Adrenal gland (tissue), 12 donors: ENCODE data around the gene SMIM5. TPM values are rescaled to one million over a fixed set of nuclear protein-coding genes. Genes with fewer than 3 reads are reported as not detected.

Experiments used
- DNase-seq, 7 donors: peaks; one replicate each; pipeline ENCODE4 v3.0.0-alpha.2; 2019 to 2020
- H3K27ac ChIP-seq, 5 donors: fragments of 200-600 bp; sonication (generic) in 4 of 5; 1 replicate in 3 of 5; 2 replicates in 2 of 5; pipeline versions ENCODE4 v1.5.1 to v1.8.0; 2016 to 2020; ENCODE audit warnings: mild to moderate bottlenecking in 1 of 5
- H3K27me3 ChIP-seq: fragments of 200-600 bp; 2 replicates; pipeline ENCODE4 v1.8.0; 2021
- H3K36me3 ChIP-seq, 2 donors: fragments of 200-600 bp; replicated peaks in 1 of 2; 1 replicate in 1 of 2; 2 replicates in 1 of 2; pipeline versions ENCODE4 v1.5.1 to v1.8.0; 2018 to 2022
- H3K4me1 ChIP-seq, 2 donors: fragments of 200-600 bp; replicated peaks in 1 of 2; 1 replicate in 1 of 2; 2 replicates in 1 of 2; pipeline versions ENCODE4 v1.5.1 to v1.8.0; 2018 to 2021
- H3K4me3 ChIP-seq, 4 donors: fragments of 200-600 bp; sonication (generic) in 3 of 4; one replicate each; pipeline ENCODE4 v1.5.1; 2016 to 2018
- H3K9me3 ChIP-seq, 3 donors: fragments of 200-600 bp; sonication (generic) in 1 of 3; replicated peaks in 1 of 3; 1 replicate in 2 of 3; 2 replicates in 1 of 3; pipeline versions ENCODE4 v1.5.1 to v1.8.0; 2016 to 2021
- POLR2A ChIP-seq, 2 donors: fragments of 450-650 bp; IDR thresholded peaks; one replicate each; pipeline ENCODE4 v1.6.1; 2017; ENCODE audit warnings: antibody characterized with exemption in 2 of 2, mild to moderate bottlenecking in 2 of 2, moderate library complexity in 1 of 2
- WGBS, 4 donors: extraction: QIAGEN DNeasy Blood & Tissue Kit in 2 of 4; methylation state at CpG; one replicate each; pipeline versions ENCODE4 v1.1.5 to v1.1.7; 2013 to 2017; 5-methylcytosine and 5-hydroxymethylcytosine counted together
- intact Hi-C, 2 donors: fragments of 100-400 bp; cut with DNase I; formaldehyde crosslinking; loops; one replicate each; pipeline versions ENCODE4 v1.14.1 to v1.15.0; 2022 to 2023
- polyA plus RNA-seq, 3 donors: library from polyadenylated mRNA; stranded (reverse); fragments of 200-250 nt in 2 of 3; fragments of 350-450 nt in 1 of 3; fragmentation: Illumina TruSeq in 1 of 3; extraction: RNeasy Lipid Tissue Mini Kit (QIAGEN cat#74804) in 1 of 3; gene quantifications; one replicate each; pipeline ENCODE4 v1.2.3, GENCODE V29; 2013 to 2014
- total RNA-seq, 9 donors: library from RNA; depleted of rRNA in 4 of 9; stranded (reverse); fragments of >200 nt in 4 of 9; fragments of 120-200 nt in 1 of 9; fragmentation: NEBNext Ultra II Directional in 1 of 9; extraction: Animal tissue kit (Norgen Biotek cat#: 25700) in 1 of 9; gene quantifications; one replicate each; pipeline versions ENCODE4 v1.1.0 to v1.2.4, GENCODE V29; 2013 to 2023
- TF ChIP-seq, protein P1 (sequence below), 6 experiments: fragments of 450-650 bp in 4 of 6; fragments of 200-600 bp in 2 of 6; sonication (generic) in 1 of 6; IDR thresholded peaks; 1 replicate in 5 of 6; 2 replicates in 1 of 6; pipeline versions ENCODE4 v1.5.1 to v1.8.0; 2016 to 2021; ENCODE audit warnings: antibody characterized with exemption in 6 of 6, mild to moderate bottlenecking in 2 of 6, moderate library complexity in 1 of 6
- donor health status: healthy with polysubstance abuse.
- donor health status: Bipolar disorder and iron deficiency.
- donor health status: DM: yes; HTN: yes; CAD: no.
- donor health status: DM: no; HTN: no; CAD: no.
- donor health status: DM: no; HTN: no; CAD: no.
- donor health status: DM: yes; HTN: yes; CAD: no.

SMIM5 gene
- total and polyA plus RNA-seq, 12 donors: 0.13 to 2.6 (median 0.77) TPM; not detected in 4

- no peaks in the 10 kb centered on the region for H3K36me3 ChIP-seq
- H3K4me3 ChIP-seq: no peak overlapping the region
- no peak for DNase-seq
- H3K4me1 ChIP-seq: peaks cover 0 to 4% of the 10 kb centered on the region in 2 donors
- TF ChIP-seq, protein P1, sequence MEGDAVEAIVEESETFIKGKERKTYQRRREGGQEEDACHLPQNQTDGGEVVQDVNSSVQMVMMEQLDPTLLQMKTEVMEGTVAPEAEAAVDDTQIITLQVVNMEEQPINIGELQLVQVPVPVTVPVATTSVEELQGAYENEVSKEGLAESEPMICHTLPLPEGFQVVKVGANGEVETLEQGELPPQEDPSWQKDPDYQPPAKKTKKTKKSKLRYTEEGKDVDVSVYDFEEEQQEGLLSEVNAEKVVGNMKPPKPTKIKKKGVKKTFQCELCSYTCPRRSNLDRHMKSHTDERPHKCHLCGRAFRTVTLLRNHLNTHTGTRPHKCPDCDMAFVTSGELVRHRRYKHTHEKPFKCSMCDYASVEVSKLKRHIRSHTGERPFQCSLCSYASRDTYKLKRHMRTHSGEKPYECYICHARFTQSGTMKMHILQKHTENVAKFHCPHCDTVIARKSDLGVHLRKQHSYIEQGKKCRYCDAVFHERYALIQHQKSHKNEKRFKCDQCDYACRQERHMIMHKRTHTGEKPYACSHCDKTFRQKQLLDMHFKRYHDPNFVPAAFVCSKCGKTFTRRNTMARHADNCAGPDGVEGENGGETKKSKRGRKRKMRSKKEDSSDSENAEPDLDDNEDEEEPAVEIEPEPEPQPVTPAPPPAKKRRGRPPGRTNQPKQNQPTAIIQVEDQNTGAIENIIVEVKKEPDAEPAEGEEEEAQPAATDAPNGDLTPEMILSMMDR (IDR thresholded peaks at IDR 0.05): no peak
- TF ChIP-seq POLR2A (IDR thresholded peaks at IDR 0.05): no peak
- 63 to 71% (median 66%) methylated on average over 8 to 28 of the region's 28 CpGs for WGBS, 4 donors
- H3K27ac ChIP-seq: no peak overlapping the region
- no peaks in the 10 kb centered on the region for H3K9me3 ChIP-seq
- intact Hi-C loops: no loop called here
- H3K27me3 ChIP-seq: no peaks in the 10 kb centered on the region
These were observed 38.5 kb upstream of the SMIM5 start for GRCh38 chr17:75594499-75595283.

- no peaks in the 10 kb centered on the region for H3K27me3 ChIP-seq
- no peak overlapping the region for H3K27ac ChIP-seq
- intact Hi-C loops: no loop called here
- no peak for DNase-seq
- TF ChIP-seq, protein P1 (IDR thresholded peaks at IDR 0.05): no peak
- TF ChIP-seq POLR2A (IDR thresholded peaks at IDR 0.05): no peak
- no peaks in the 10 kb centered on the region for H3K9me3 ChIP-seq
- no peaks in the 10 kb centered on the region for H3K36me3 ChIP-seq
- WGBS, 4 donors: 42 to 76% (median 45%) methylated on average over 2 to 13 of the region's 13 CpGs
- H3K4me1 ChIP-seq: no peaks in the 10 kb centered on the region
- H3K4me3 ChIP-seq: no peak overlapping the region
These were observed 37.8 kb upstream of the SMIM5 start for GRCh38 chr17:75595284-75595919.

- no peaks in the 10 kb centered on the region for H3K9me3 ChIP-seq
- DNase-seq: no peak
- WGBS, 4 donors: 67 to 87% (median 71%) methylated on average over 3 to 6 of the region's 6 CpGs
- H3K27ac ChIP-seq: no peak overlapping the region
- H3K36me3 ChIP-seq: no peaks in the 10 kb centered on the region
- intact Hi-C loops: no loop called here
- H3K27me3 ChIP-seq: no peaks in the 10 kb centered on the region
- H3K4me1 ChIP-seq: no peaks in the 10 kb centered on the region
- no peak overlapping the region for H3K4me3 ChIP-seq
- TF ChIP-seq, protein P1 (IDR thresholded peaks at IDR 0.05): no peak
- no peak for TF ChIP-seq POLR2A (IDR thresholded peaks at IDR 0.05)
These were observed 37.3 kb upstream of the SMIM5 start for GRCh38 chr17:75595920-75596313.

- H3K4me3 ChIP-seq: no peak overlapping the region
- 80 to 97% (median 84%) methylated on average over 6 to 17 of the region's 17 CpGs for WGBS, 4 donors
- no peaks in the 10 kb centered on the region for H3K4me1 ChIP-seq
- H3K9me3 ChIP-seq: no peaks in the 10 kb centered on the region
- TF ChIP-seq POLR2A (IDR thresholded peaks at IDR 0.05): no peak
- TF ChIP-seq, protein P1 (IDR thresholded peaks at IDR 0.05): no peak
- DNase-seq: no peak
- no peaks in the 10 kb centered on the region for H3K36me3 ChIP-seq
- no peak overlapping the region for H3K27ac ChIP-seq
- no peaks in the 10 kb centered on the region for H3K27me3 ChIP-seq
- intact Hi-C loops: no loop called here
These were observed 36.7 kb upstream of the SMIM5 start for GRCh38 chr17:75596320-75597087.
